ENCODE measurements around the gene CPNE4.
A peak's percentile ranks its signal among the peaks of the same experiment; 100 is the strongest.
"Not testable (repeated sequence)": the region's sequence is repeated elsewhere in the genome, so short reads cannot be mapped to it uniquely, and the experiment has no call there.

The CPNE4 gene

GRCh38 chr3:131518680-131519079 is 516.1 kb downstream of the CPNE4 start:
- DNase-seq, result no peak

- DNase-seq, result no peak
Measured at GRCh38 chr3:131505421-131505820, 529.4 kb downstream of the CPNE4 start.

- DNase-seq, result peak; percentile 13
Measured at GRCh38 chr3:131503320-131503635, 531.5 kb downstream of the CPNE4 start.

- DNase-seq, result peak; percentile 91
Measured at GRCh38 chr3:131502530-131503319, 532.1 kb downstream of the CPNE4 start, which contains the start of gene MRPL3. MRPL3 (minus strand) TSS chr3:131502971; CDS start chr3:131502821, 150 bp downstream.

- DNase-seq, result no peak
Measured at GRCh38 chr3:131501949-131502348, 532.9 kb downstream of the CPNE4 start.

GRCh38 chr3:131494706-131495105 is 540.1 kb downstream of the CPNE4 start:
- DNase-seq, result no peak

- DNase-seq, result no peak
Measured at GRCh38 chr3:131491775-131492174, 543.0 kb downstream of the CPNE4 start.

- no peak for DNase-seq
Measured at GRCh38 chr3:131491084-131491483, 543.7 kb downstream of the CPNE4 start.

GRCh38 chr3:131486545-131486944 is 548.3 kb downstream of the CPNE4 start:
- not testable (repeated sequence) for DNase-seq

- DNase-seq, result no peak
Measured at GRCh38 chr3:131485119-131485518, 549.7 kb downstream of the CPNE4 start.

- DNase-seq, result no peak
Measured at GRCh38 chr3:131484496-131485111, 550.2 kb downstream of the CPNE4 start.
